CD4-positive, alpha-beta T cell treated with Interleukin-4 for 4 hours (primary cell): ENCODE results near the gene OBP2A.

Experiments
- DNase-seq: peaks from one replicate; pipeline ENCODE4 v3.0.0-alpha.2; 2020

OBP2A gene

DNA sequence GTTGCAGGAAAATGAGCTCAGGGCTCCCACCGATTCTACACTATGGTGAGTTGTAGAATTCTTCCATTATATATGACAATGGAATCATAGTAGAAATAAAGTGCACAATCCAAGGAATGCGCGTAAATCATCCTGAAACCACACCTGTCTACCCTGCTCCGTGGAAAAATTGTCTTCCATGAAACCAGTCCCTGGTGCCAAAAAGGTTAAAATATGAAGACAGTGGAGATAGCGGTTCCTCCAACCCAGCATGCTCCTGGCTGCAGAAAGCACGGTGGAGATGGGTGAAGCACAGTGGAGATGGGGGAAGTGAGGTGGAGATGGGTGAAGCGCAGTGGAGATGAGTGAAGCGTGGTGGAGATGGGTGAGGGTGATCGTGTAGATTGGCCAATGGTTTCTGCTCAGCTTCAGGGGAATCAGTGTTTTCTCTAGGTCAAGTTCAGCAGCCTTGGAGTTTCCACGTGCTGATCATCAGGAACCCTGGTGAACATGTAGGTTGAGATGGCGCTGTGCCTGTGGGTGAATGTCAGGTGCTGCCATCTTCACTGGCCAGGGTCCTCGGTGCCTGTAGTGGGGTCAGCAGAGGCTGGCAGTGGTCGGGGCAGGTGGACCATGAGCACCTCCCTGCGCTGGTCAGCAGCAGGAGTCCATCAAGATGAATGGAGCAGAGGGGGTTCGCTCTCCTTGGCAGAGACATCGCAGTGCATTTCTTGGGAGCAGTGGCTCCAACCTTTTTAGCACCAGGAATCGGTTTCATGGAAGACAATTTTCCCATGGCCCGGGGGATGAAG, 35.9 kb downstream of the OBP2A start:
- no peak for DNase-seq

DNA sequence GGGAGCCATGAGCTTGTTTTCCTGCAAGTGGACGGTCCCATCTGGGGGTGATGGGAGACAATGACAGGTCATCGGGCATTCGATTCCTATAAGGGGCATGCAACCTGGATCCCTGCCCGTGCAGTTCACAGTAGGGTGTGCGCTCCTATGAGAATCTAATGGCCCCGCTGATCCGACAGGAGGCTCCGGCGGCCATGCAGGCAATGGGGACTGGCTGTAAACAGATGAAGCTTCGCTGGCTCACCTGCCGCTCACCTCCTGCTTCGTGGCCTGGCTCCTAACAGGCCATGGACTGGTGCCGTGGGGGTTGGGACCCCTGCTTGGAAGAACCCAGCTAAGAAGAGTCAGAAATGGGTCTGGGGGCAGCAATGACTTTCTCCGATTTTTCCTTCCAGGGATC, 36.6 kb downstream of the OBP2A start:
- no peak for DNase-seq

DNA sequence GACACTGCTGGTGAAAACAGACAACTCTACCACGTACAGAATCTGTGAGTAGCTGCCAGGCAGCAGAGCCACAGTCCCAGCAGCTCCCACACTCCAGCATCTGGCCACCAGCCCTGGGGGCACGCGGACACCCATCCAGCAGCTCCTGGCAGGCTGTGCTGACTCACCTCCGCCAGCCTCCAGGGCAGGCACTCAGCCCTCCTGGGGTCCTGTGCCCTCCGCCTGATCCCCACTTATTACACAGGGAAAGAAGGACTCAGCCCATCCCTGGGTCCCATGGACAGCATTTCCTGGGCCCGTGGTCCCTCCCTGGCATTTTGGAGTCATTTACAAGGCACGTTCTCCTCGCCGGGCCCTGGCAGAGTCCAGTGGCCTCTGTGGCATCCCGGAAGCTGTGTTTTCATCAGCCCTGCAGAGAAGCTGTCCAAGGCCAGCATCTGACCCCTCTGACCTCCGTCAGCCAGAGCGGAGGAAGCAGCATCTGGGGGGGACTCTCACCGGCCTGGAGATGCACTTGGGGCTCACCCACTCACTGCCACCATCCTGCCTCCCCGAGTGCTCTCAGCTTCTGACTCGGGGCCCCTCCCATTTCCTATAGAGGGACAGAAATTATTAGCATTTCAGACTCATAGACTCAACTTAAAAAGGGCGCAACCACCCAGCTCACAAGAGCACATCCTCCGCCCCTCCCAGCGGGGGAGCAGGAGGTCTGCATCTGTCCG, 37.2 kb downstream of the OBP2A start:
- no peak for DNase-seq

DNA sequence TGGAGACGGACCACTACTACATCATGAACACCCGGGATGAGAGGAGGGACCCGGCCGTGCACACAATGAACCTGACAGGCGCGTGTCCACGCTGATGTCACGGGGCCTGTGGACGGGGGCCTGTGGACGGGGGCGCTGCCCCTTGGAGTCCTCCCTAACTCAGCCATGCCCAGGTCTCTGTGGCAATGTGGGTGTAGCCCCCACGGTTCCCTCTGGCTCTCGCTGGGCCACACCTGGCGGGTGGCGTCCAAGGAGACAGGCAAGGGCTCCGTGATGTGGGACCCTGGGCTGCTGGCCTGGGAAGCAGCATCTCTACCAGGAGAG, 37.7 kb downstream of the OBP2A start:
- no peak for DNase-seq

DNA sequence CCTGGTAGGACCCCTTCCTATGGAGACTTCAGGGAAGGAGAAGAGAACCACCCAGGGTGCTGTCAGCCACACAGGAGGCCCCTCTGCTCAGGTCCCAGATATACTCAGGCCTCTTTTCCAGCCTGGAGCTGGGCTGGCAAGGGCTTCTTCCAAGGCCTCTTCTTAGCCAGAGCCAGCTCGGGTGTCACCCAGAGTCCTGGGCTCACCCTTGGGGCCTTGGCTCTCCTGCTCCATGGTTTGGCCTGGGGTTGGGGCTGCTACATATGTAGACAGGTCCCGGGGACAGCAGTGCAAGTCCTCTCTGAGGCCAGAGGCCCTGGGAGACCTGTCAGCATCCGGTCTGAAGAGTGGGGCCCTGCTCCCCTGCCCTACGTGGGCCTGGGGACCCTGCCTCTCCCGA, 38.4 kb downstream of the OBP2A start:
- DNase-seq, result no peak

DNA sequence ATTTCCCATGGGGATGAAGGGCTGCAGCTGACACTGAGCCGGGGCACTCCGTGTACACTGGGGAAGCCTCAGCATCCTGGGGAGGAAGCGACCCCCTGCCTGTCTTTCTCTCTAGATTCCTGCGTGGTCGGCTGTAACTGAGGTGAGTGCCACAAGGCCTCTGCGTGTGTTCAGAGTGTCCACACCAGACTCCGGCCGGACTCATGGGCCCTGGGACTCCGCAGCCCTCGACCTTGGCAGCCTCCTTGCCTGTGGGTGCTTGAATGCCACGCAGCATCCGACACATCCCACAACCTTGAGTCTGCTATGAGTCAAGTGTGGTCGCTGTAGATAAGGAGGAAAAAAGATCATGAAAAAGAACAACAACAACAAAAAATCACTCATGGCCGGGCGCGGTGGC, 39.0 kb downstream of the OBP2A start:
- no peak for DNase-seq

DNA sequence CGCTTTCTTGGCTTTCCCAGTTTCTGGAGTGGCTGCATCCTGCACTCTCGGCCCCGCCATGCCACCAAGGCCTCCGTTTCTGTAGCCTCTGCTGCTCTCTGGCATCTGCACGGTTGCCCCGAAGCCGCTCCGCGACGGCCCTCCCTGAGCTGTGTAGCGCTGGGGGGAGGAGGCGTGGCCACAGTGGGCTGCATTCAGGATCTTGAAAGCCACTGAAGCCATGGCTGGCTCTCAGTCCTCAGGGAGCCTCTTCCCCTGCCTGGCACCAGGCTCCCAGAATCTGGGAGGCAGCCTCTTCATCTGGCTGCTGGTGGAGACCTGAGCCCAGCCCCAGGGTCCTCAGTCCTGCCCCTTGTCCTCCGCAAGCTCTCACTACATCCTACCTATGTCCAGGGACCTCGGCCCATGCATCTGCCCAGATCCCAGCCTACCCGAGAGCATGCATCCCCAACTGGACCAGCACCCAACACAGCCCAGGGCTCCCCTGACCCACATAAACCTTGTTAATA, 40.7 kb downstream of the OBP2A start:
- no peak for DNase-seq

DNA sequence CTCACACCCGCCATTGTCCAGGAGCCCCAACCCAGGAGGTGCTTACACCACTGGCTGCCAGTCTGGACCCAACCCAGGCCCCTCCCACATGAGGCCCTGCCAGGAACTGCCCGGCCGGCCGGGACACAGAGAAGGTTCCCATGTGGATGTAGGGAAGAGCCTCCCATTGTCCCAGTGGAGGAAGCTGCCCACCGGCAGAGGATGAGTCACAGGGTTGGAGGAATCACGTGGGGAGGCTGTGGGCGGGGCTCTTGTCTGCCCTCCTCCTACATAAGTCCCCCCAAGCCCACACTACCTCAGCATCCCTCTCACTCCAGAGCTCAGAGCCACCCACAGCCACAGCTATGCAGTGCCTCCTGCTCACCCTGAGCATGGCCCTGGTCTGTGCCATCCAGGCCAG, 41.7 kb downstream of the OBP2A start:
- no peak for DNase-seq

DNA sequence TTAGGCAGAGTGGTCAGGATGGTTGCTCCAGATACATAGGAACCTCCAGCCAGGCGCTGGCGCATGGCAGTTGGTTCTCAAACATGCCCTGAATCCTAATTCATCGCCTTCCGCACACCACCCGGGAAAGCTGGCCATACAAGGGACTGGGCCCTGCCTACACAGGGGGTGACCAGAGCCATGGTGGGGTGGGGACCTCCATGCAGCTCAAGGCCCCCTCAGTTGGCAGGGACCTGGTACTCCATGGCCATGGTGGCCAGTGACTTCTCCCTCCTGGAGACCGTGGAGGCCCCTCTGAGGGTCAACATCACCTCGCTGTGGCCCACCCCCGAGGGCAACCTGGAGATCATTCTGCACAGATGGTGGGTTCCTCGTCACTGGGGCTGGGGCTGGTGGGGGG, 42.4 kb downstream of the OBP2A start:
- DNase-seq, result no peak

DNA sequence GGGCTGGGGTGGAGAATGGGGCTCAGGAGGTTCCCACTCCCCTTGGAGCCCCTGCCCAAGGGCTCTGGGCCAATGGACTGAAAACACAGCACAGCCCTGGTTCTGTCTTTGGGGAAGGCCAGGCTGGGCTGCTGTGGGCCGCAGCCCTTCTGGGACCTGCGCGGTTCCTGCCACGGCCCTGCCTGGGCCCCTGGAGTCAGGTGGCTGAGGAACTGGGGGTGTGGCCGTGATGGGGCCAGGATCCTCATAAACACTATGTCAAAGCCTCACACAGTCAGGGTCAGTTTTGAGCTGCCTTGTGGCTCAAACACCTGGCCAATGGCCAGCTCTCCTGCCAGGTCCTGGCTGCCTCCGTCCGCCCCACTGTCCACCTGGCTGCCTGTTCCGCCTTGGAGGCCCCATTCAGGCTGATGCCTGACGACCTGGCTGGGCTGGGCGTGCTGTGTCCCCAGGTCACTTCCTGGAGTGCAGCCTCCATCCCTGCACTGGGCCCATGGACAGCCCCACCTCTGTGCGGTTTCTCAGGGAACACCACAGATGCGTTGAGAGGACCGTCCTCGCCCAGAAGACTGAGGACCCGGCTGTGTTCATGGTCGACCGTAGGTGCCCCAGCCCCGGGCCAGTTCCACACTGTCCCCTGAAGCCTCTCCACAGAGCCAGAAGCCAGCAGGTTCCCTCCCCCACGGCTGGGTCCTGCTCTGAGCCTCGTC, 43.1 kb downstream of the OBP2A start:
- no peak for DNase-seq

DNA sequence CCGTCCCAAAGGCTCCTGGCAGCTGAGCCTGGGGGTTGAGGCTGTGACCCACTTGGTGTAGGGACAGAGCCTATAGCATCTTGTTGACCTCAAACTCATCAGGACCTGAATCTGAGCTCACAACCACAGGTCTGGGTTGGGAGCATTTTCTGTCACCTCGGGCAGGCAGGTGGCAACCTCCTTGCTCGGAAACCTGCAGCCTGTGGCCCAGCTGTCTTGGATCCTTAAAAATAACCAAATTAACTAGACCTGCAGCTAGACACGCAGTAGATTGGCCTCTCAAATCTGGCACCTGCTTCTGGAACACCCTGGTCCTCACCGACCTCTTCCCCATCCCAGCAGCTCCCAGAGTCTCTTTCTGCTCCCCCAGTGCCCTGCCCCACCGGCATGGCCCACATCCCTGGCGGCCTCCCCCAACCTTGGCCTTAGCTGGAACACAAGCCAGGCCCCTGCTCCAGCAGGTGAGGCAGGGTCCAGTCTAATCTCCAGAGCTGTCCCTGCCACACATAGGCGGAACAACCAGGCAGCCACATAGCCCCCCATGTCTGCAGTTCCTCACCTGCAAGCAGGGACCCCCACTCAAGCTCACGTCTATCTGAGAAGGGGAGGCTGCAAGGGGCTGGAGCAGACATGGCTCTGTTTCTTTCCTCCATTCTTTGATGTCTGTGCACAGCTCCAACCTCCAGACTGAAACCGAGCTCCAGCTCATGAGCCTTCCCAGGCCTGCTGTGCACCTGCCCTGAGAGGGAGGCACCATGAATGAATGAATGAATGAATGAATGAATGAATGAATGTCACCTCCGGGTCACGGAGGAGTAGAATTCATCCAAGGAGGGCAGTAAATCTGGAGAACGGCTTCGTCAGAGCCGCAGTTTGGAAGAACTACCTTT, 43.9 kb downstream of the OBP2A start:
- DNase-seq, result no peak

DNA sequence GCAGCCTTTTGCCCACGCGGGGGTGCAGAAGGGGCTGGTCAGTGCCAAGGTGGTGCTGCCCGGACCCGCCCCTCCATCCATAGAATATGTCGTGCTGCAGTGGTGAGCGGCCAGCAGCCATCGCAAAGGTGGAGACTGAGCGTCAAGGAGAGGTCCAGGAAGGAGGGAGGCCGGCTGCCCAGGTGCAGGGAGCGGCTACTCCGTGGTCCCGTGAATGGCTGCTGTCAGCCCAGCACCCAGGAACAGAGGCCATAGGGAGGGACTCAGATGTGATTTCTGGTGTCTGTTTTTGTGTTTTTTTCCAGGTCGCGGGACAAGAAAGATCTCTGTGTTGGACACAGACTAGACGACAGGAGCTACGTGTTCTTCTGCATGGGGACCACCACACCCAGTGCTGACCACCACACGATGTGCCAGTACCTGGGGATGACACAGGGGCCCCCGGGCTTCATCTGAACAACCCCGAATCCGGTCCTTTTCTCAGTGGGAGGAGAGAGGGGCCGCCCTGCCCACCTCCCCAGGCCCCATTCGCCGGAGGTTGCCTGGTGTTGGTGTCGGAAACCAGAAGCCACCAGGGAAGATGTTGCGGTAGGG, 44.7 kb downstream of the OBP2A start:
- DNase-seq, result no peak

DNA sequence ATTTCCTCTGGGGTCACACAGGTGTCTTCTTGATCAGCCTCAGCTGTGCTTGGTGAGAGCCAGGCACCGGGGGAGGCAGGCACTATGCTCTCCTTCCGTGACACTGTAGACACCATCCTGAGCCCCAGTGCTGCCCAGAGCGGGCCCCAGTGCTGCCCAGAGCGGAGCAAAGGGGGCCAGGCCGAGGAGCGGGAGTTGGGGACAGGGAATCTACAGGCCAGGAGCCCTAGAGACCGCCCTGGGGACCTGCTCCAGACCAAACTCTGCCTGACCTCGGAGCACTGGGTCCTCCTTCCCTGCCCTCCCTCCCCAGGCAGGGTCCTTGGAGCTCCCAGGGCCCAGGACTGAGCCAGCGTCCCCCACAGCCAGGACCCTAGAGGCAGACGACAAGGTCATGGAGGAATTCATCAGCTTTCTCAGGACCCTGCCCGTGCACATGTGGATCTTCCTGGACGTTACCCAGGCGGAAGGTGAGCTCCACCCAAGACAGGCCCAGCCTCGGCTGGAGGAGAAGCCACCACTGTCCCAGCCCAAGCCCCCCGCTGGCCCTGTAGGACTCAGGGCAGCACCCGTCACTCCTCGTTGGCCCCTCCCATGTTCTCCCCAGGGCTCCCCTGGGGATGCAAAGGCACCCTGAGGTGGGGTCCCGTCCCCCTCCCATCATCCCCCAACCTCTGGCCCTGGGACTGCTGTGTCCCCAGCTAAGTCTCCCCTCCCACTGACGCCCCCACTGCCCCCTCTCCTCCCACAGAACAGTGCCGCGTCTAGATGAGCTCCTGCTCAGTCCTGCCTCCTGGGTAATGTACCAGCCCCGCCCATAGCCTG, 45.8 kb downstream of the OBP2A start:
- DNase-seq, result no peak

DNA sequence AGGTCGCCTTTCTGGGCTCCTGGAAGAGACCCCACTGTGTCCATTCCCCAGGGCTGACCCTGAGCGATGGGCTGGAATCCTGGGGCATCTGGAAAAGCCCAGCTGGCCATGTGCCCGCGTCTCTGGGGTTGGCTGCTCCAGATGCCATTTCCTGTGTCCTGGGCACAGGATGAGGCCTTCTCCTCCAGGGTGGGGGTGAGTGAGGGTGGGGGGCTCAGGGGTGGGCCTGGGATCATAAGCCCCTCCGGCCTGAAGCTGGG, 46.3 kb downstream of the OBP2A start:
- no peak for DNase-seq

DNA sequence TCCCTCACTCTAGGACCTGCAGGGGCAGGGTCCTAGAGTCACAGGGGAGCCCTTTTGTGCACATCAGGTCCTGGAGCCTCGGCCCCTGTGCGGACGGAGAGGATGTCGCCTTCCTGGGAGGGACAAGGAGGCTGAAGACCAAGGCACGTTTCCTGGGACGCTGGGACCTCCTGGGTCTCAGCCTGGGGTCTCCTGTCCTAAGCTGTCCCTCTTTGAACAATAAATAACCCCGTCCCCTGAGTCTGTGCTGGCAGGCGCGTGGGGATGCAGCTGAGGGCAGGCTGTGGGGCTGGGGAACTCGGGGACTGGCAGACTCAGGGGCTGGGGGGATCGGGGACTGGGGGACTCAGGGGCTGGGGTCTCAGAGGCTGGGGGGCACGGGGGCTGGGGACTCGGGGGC, 46.7 kb downstream of the OBP2A start:
- DNase-seq, result no peak

DNA sequence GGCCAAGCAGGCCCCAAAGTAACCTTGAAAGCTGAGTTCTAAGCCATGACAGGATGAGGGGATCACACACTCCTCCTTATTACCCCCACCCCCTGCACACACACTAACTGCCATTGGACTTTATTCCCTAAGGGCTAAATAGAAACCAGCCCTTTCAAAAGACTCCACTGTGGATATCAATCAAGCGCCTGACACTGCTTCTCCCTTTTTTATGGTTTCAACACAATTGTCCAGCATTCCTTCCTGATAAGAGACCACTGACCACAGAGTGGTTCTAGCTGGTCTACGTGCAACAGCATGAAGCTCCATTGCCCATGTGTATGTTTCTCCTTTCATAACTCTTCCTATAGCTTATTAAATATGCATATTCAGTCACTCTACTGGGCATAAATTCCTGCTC, 50.3 kb downstream of the OBP2A start:
- DNase-seq, result no peak
